Stimulated activated CD8-positive, alpha-beta memory T cell treated with anti-CD3 and anti-CD28 coated beads, Interleukin-15, amount 100 ng/mL, for 48 hours (primary cell): Measurements from ENCODE around the gene CAMTA1.
A peak's percentile ranks its signal among the peaks of the same experiment; 100 is the strongest.

Source experiments
- DNase-seq, 2 donors: peaks; one replicate each; pipeline ENCODE4 v3.0.0-alpha.2; 2020; ENCODE audit warnings: low read depth in 2 of 2

Gene CAMTA1

GRCh38 chr1:7633506-7634245 lies 848.4 kb downstream of the CAMTA1 start:
- no peak for DNase-seq

GRCh38 chr1:7634546-7635240 lies 849.4 kb downstream of the CAMTA1 start:
- DNase-seq, result no peak

- no peak for DNase-seq
Measured at GRCh38 chr1:7636795-7637526, 851.7 kb downstream of the CAMTA1 start.

GRCh38 chr1:7638078-7638477 lies 852.8 kb downstream of the CAMTA1 start:
- no peak for DNase-seq

- no peak for DNase-seq
Measured at GRCh38 chr1:7639435-7640131, 854.3 kb downstream of the CAMTA1 start.

GRCh38 chr1:7640350-7640749 lies 855.1 kb downstream of the CAMTA1 start:
- no peak for DNase-seq

GRCh38 chr1:7640920-7641585 lies 855.8 kb downstream of the CAMTA1 start:
- no peak for DNase-seq

GRCh38 chr1:7641587-7642417 lies 856.5 kb downstream of the CAMTA1 start:
- no peak for DNase-seq

GRCh38 chr1:7642418-7642704 lies 857.1 kb downstream of the CAMTA1 start:
- DNase-seq, result no peak

GRCh38 chr1:7642781-7643529 lies 857.7 kb downstream of the CAMTA1 start:
- DNase-seq, result no peak

- no peak for DNase-seq
Measured at GRCh38 chr1:7643530-7643929, 858.3 kb downstream of the CAMTA1 start.

GRCh38 chr1:7644086-7644485 lies 858.8 kb downstream of the CAMTA1 start:
- DNase-seq, result no peak

GRCh38 chr1:7644961-7645750 lies 859.9 kb downstream of the CAMTA1 start:
- no peak for DNase-seq

- DNase-seq, result no peak
Measured at GRCh38 chr1:7645751-7646048, 860.4 kb downstream of the CAMTA1 start.

- no peak for DNase-seq
Measured at GRCh38 chr1:7646164-7646563, 860.9 kb downstream of the CAMTA1 start.

- DNase-seq, result peak; percentile 44 to 45
Measured at GRCh38 chr1:7646981-7647901, 862.0 kb downstream of the CAMTA1 start.

- DNase-seq, result no peak
Measured at GRCh38 chr1:7648761-7649384, 863.6 kb downstream of the CAMTA1 start.

- no peak for DNase-seq
Measured at GRCh38 chr1:7650801-7651200, 865.5 kb downstream of the CAMTA1 start.
